ENCODE results near the gene ZNF286A. TPM values are rescaled to one million over a fixed set of nuclear protein-coding genes. Genes with fewer than 3 reads are reported as not detected.
"Not testable (repeated sequence)": the region's sequence is repeated elsewhere in the genome, so short reads cannot be mapped to it uniquely, and the experiment has no call there.

Gene ZNF286A
- polyA plus RNA-seq, 1 donor: 24.0 TPM

DNA sequence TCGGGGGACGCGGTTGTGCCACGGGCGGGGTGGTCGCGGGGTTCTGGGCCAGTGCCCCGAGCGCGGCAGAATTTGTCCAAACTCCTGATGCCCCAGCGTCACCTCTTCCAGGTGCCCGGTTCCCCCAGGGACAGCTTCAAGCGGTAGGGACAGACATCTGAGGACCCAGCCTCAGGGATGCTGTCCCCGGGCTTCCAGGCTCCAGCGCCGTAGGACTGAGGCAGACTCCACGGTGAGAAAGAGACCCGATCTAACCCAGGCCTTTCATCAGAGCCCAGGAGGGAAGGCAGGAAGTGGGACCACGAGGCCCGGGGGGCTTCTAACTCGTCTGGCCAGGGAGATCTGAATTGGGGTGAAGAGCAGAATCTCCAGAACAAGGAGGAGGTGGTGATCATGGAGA is 385 bp downstream of the ZNF286A start:
- DNase-seq: not testable (repeated sequence)

- not testable (repeated sequence) for DNase-seq
Measured at GRCh38 chr17:15704239-15704638, 4.7 kb downstream of the ZNF286A start.

GRCh38 chr17:15704813-15705212 is 5.3 kb downstream of the ZNF286A start:
- not testable (repeated sequence) for DNase-seq

GRCh38 chr17:15708879-15709278 is 9.3 kb downstream of the ZNF286A start:
- not testable (repeated sequence) for DNase-seq

GRCh38 chr17:15716601-15717563 is 17.3 kb downstream of the ZNF286A start:
- DNase-seq: not testable (repeated sequence)

GRCh38 chr17:15730535-15730934 is 31.0 kb downstream of the ZNF286A start:
- not testable (repeated sequence) for DNase-seq

- not testable (repeated sequence) for DNase-seq
Measured at GRCh38 chr17:15731900-15732299, 32.3 kb downstream of the ZNF286A start, which contains the start of gene TBC1D26. TBC1D26 (plus strand) TSS chr17:15732283; CDS start chr17:15735349, 3,066 bp downstream.

GRCh38 chr17:15733174-15733789 is 33.7 kb downstream of the ZNF286A start:
- DNase-seq: not testable (repeated sequence)

DNA sequence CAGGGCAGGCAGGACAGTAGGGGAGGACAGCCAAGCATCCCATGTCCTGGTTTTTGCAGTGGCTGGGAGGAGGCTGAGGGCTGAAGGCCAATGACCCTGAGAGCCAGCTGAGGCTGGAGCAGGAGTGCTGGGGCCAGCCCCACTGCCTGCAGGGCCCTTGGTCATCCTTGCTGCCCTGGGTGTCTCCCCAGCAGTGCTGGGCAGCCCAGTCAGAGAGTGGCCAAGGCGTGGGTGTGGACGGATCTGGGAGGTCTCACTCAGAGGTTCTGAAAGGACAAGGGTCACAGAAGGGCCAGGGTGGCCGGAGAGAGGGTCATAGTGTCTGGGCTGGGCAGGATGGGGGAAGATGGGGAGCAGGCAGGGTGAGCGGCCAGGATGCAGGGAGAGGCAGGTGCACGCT is 37.0 kb downstream of the ZNF286A start:
- not testable (repeated sequence) for DNase-seq

- DNase-seq: no peak
Measured at GRCh38 chr17:15738066-15738465, 38.5 kb downstream of the ZNF286A start.

DNA sequence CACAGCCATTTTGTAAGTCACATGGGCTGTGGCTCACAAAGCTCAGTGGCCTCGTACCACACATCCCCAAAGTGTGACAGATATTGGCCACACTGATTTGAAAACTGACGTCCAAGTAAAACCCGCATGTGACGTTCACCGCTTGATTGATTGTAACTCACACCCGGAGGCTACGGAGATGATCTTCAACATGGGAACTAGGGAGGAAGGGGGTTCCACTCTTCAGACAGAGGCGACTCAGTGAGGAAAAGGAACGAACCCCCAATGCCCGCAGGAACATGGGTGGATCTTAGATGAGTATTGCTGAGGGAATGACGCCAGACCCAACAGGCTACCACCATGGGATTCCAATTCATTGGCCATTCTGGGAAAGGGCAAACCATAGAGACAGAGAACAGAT is 39.7 kb downstream of the ZNF286A start:
- not testable (repeated sequence) for DNase-seq

DNA sequence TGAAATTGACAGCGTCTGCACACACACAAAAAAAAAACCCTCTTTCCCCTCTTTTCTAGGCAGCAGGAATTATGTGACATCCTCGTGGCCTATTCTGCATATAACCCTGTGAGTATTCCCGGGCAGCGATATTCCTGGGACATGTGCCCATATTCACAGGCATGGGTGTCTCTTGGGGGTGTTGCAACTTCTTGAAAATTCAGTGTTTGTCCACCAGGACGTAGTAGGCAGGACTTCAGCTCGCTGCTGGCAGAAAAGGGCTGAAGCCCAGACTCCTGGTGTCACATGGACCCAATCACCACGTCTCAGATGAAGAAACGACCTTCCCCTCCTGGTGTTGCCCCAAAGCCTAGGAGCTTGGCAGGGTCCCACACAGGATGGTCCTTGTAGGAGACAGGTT is 40.5 kb downstream of the ZNF286A start:
- DNase-seq: not testable (repeated sequence)

DNA sequence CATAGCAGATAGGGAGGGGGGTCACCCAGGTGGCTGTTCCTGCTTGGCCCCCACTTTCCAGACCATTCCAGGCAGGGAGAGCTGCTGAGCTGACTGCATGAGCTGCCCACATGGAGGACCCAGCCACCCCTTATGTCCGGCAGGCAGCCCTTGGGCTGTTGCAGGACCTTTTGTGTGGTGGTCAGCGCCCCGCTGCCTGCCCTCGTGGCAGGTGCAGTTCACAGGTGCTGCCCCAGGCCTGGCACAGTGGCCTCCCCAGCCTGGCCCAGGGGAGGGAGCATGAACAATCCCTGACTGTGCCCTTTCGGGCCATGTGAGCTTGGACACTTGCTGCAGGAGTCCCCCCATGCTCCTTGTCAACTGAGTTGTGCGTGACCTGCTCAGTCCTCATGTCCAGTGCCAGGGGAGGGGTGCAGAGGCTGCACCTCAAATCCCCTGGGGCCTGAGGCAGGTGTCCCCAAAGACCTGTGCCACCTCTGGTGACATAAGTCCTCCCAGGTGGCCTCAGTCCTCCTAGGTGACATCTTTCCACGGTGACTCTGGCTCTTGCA is 41.1 kb downstream of the ZNF286A start:
- DNase-seq: no peak

DNA sequence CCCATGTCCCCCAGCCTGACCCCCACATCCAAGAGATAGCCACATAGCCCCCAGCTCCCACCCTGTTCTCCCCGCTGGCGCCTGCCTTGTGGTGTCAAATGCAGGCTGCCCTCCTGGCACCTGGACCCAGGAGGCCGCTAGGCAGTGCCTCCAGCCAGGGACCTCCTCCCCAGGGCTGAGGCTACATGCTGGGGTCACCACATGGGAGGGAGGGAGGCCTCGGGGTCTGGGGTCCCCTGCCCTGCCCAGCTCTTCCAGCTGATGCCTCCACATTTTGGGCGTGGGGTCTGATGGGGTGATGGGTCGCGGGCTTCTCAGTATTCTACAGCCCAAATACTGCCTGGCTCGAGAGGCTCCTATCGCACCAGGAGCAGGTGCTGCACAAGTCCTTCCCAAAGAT is 42.1 kb downstream of the ZNF286A start:
- no peak for DNase-seq

GRCh38 chr17:15742051-15742795 is 42.7 kb downstream of the ZNF286A start:
- no peak for DNase-seq

DNA sequence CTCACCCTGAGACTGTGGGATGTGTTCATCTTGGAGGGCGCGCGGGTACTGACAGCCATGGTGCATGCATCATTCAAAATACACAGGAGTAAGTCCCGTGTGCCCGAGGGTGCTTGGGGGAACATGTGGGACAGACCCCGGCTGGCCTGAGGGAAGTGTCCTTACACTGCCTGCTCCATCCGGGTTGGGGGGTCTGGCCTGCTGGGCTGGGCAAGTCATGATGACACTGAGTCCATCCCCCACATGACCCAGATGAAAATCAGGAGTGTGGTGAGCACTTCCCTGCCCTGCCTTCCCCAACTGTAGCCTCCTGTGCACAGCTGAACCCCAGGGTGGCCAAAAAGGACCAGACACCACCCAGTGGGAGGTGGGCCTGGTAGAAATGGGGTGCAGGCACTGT is 43.4 kb downstream of the ZNF286A start:
- no peak for DNase-seq

- DNase-seq: no peak
Measured at GRCh38 chr17:15744074-15744676, 44.6 kb downstream of the ZNF286A start.

DNA sequence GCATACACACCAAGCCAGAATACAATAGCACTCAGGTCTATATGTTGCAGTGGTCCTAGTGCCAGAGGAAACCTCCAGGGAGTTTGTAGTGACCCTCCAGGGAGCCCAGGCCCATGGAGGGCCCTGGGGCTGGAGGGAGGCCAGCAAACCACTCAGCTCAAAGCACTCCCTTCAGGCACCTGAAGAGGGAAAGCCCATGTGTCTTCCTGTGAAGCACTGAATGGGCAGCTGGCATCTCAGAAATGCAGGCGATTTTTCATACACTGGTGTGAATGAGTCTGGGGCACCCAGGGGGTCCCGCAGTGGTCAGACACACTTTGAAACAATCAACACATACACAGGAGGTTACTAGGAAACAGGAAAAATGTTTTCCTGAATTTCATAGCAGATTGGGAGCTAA is 45.3 kb downstream of the ZNF286A start:
- DNase-seq: no peak

- DNase-seq: not testable (repeated sequence)
Measured at GRCh38 chr17:15749403-15749802, 49.9 kb downstream of the ZNF286A start.

DNA sequence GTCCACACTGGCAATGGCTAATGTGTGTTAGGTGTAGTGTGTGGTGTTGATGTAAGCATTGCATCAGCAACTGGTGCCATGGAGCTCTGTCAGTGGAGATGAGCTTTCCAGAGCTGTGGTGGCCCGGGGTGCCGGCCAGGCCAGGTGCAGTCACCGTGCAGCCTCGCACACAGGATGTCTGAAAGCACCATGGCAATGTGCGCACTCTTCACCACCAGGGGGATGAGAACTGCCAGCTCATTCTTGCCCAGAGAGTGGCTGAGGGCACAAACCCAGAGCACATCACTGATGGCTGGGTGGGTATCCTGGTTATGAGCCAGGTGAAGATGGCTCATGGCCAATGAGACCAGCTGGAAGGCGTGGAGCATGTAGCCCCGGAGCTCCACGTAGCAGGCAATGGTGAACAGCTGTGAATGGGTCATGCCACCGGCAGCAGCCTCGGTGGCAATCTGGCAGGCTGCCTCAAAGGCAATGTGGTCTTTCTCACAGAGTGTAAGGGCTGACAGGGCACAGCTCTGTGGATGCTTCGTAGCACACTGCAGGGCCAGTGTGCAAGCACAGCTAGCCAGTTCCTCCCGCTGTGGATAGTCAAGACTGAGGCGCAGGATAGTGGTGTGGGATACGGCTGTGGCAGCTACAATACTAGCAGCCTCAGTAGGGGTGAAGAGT is 69.4 kb downstream of the ZNF286A start:
- not testable (repeated sequence) for DNase-seq
